Regular cardiac myocyte (primary cell): ENCODE results near the gene FAM13A. TPM values are rescaled to one million over a fixed set of nuclear protein-coding genes. Genes with fewer than 3 reads are reported as not detected.

Experiments used
- total RNA-seq: library from RNA; depleted of rRNA; stranded (reverse); fragments of >200 nt; gene quantifications from 2 replicates; pipeline ENCODE4 v1.2.3, GENCODE V29; 2014

Gene FAM13A
- total RNA-seq = 20.1 and 41.4 TPM in 2 replicates

DNA sequence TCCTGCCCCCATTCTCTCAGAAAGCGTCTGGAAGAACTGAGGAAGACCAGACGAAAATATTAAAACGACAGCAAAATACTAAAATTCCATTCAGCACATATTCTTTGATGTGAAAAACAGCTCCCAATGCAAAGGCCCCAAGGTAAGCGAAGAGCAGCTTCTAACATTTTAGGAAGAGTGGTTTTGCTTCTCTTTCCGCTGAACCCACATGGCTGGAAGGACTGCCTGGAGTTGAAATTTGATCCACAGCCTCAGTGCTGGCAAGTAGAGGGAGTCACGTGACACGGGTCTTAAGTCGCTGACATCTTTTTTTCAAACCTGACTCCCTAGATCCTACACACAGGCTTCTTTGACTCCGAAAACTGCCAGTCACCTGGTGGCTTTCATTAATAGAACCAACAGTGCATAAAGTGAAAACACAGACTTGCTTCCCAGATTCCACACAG, at the start of gene FAM13A:
TSS of gene FAM13A (minus strand) at position 233 of the 446 bp plus-strand sequence. CDS start at position 12, 221 bp downstream.

DNA sequence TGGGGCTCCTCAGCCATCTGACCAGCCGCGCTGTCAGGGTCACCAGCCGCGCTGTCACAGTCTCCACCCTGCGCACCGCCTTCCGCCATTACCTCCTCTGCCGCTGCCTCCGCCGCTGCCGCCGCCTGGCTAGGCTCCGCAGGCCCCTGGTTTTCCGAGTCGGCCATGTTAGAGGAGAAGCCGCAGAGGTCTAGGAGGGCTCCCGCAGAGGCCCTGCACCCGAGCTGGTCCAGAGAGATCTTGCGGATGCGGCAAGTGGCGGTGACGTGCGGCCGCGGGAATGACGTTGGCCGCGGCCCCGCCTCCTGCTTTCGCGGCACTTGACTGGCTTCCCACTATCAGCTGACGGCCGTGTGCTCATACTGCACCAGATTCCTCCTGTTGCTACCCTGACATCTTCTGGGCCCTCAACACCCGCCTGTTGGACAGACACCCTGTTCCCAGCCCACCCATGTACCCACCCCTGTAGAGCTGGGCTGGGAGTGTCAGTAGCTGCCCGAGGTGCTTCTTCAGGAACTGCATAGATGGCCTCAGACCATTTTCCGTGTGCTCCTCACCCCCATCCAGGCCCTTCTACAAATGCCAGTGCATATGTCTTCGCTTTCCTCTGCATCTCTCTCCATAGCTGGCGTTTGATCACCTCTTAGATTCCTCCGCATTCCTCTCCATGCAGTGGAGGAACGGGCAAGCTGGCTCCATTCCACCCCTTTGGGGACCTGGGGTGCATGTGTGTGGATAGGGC, 359.2 kb downstream of the FAM13A start, which contains the start of gene NAP1L5:
TSS of gene NAP1L5 (minus strand) at position 242 of the 742 bp plus-strand sequence. CDS start at position 167, 75 bp downstream.

Other genes with a start within 250 kb of the FAM13A start
- 6.7 and 8.7 TPM in 2 replicates for gene TIGD2, start 54.3 kb upstream of the FAM13A start, total RNA-seq